ENCODE measurements around the gene APLP2. TPM values are rescaled to one million over a fixed set of nuclear protein-coding genes. Genes with fewer than 3 reads are reported as not detected.

APLP2 gene
- total and polyA plus RNA-seq, 2 donors (not counting 1 experiment from before 2014, with no cell fraction given), result 409 to 508 TPM

DNA sequence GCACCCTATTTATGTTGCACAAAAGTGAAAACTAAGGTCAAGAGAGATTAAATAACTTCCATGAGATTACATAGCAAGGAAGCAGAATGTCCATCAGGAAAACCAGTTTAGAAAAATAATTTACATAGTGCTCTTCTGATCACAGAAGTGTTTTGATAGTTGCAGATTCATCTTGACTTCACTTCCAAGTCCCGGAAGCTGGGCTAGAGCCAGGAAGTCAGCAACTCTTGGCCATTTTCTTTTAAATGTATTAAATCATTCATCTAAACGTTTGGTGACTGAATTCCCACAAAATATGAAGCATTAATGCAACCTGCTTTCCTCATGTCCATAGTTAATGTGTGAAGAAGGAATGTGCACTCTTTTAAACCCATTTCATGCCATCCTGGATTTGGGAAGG is 29.7 kb downstream of the APLP2 start:
- no peak overlapping the region for H3K4me3 ChIP-seq (replicated peaks in 1 of 4; ENCODE audit: control extremely low read depth in 1 of 4, insufficient read depth in 1 of 4, low read depth in 3 of 4, low read length in 4 of 4)
- no peaks in the 10 kb centered on the region for H3K9me3 ChIP-seq (ENCODE audit: control insufficient read depth, insufficient read depth, low read depth, low read length)
- no peak overlapping the region for H2AFZ ChIP-seq (ENCODE audit: low read length)
- H3K79me2 ChIP-seq (ENCODE audit: control insufficient read depth, insufficient read depth, low read length), result peaks cover 27% of the 10 kb centered on the region
- H3K4me2 ChIP-seq (ENCODE audit: extremely low read depth, insufficient read depth, low read length), result no peak overlapping the region
- H3K27me3 ChIP-seq (ENCODE audit: control insufficient read depth, insufficient read depth, low read length), result no peaks in the 10 kb centered on the region
- TF ChIP-seq, protein P1, sequence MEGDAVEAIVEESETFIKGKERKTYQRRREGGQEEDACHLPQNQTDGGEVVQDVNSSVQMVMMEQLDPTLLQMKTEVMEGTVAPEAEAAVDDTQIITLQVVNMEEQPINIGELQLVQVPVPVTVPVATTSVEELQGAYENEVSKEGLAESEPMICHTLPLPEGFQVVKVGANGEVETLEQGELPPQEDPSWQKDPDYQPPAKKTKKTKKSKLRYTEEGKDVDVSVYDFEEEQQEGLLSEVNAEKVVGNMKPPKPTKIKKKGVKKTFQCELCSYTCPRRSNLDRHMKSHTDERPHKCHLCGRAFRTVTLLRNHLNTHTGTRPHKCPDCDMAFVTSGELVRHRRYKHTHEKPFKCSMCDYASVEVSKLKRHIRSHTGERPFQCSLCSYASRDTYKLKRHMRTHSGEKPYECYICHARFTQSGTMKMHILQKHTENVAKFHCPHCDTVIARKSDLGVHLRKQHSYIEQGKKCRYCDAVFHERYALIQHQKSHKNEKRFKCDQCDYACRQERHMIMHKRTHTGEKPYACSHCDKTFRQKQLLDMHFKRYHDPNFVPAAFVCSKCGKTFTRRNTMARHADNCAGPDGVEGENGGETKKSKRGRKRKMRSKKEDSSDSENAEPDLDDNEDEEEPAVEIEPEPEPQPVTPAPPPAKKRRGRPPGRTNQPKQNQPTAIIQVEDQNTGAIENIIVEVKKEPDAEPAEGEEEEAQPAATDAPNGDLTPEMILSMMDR (conservative IDR thresholded peaks at IDR 0.05 in 1 of 2, IDR thresholded peaks at IDR 0.05 in 1 of 2; ENCODE audit: low read depth in 1 of 2, low read length in 2 of 2), result no peak
- H4K20me1 ChIP-seq (ENCODE audit: control insufficient read depth, extremely low read depth, insufficient read depth, low read length), result peaks cover 14% of the 10 kb centered on the region
- peaks cover 6% of the 10 kb centered on the region for H3K4me1 ChIP-seq (ENCODE audit: control insufficient read depth, extremely low read depth, insufficient read depth, low read length)
- H3K9ac ChIP-seq (ENCODE audit: insufficient read depth, low read length), result no peak overlapping the region
- DNase-seq (ENCODE audit: low read depth in 2 of 2), result no peak
- H3K27ac ChIP-seq (ENCODE audit: insufficient read depth, low read length), result no peak overlapping the region
- H3K36me3 ChIP-seq (ENCODE audit: control insufficient read depth, insufficient read depth, low read length), result no peaks in the 10 kb centered on the region

DNA sequence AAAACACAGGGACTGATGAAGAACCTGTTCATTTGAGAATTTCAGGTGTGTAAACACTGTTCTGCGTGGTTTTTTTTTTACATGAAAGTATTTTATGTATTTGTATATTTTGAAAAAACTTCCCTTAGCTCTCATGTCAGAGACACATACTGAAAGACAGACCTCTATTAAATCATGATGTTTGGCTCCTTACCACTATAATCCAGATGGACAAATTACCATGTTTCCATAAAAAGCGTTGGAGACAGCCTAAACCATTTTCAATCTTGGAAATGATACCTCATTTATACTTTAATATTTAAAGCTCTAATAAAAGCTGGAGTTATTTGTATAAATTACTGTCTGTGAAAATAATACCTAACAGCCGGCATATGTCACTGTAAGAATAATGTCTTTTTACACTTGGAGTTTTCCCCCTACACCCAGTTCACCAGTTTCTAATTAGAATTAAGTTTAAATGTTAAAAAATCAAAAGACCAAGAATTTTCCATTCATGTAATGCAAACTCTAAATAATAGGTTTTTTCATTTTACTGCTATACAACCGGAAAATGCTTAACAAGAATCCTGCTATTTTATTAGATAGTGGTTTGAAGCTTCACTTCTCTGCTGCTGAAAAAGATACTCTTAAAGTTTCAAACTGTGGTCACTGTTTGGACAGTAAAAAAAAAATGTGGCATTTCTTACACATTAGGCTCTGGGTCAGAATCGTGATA is 30.8 kb downstream of the APLP2 start:
- H4K20me1 ChIP-seq (ENCODE audit: control insufficient read depth, extremely low read depth, insufficient read depth, low read length), result peaks cover 16% of the 10 kb centered on the region
- no peaks in the 10 kb centered on the region for H3K9me3 ChIP-seq (ENCODE audit: control insufficient read depth, insufficient read depth, low read depth, low read length)
- H3K4me3 ChIP-seq (replicated peaks in 1 of 4; ENCODE audit: control extremely low read depth in 1 of 4, insufficient read depth in 1 of 4, low read depth in 3 of 4, low read length in 4 of 4), result no peak overlapping the region
- TF ChIP-seq, protein P1 (conservative IDR thresholded peaks at IDR 0.05 in 1 of 2, IDR thresholded peaks at IDR 0.05 in 1 of 2; ENCODE audit: low read depth in 1 of 2, low read length in 2 of 2), result no peak
- no peak for TF ChIP-seq EZH2 (IDR thresholded peaks at IDR 0.05; ENCODE audit: low read length, missing control alignments)
- H3K4me1 ChIP-seq (ENCODE audit: control insufficient read depth, extremely low read depth, insufficient read depth, low read length), result peaks cover 6% of the 10 kb centered on the region
- no peak overlapping the region for H3K4me2 ChIP-seq (ENCODE audit: extremely low read depth, insufficient read depth, low read length)
- H3K9ac ChIP-seq (ENCODE audit: insufficient read depth, low read length), result no peak overlapping the region
- no peaks in the 10 kb centered on the region for H3K36me3 ChIP-seq (ENCODE audit: control insufficient read depth, insufficient read depth, low read length)
- H2AFZ ChIP-seq (ENCODE audit: low read length), result no peak overlapping the region
- H3K27me3 ChIP-seq (ENCODE audit: control insufficient read depth, insufficient read depth, low read length), result no peaks in the 10 kb centered on the region
- peaks cover 25% of the 10 kb centered on the region for H3K79me2 ChIP-seq (ENCODE audit: control insufficient read depth, insufficient read depth, low read length)
- no peak overlapping the region for H3K27ac ChIP-seq (ENCODE audit: insufficient read depth, low read length)
- DNase-seq (ENCODE audit: low read depth in 2 of 2), result no peak

DNA sequence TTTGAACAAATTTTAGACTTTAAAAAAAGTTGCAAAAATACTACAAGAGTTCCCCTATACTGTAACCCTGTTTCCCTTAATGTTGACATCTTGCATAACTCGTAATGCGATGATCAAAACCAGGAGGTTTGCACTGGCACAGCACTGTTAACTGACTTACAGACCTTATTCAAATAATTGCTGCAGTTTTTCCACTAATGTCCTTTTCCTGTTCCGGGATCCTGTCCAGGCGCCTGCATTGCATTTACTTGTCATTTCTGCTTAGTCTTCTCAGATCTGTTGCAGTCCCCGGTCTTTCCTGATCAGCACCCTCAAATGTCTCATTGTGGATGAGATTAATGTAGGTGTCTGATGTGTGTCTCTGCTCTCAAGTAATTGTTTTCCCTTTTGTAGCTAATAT is 32.0 kb downstream of the APLP2 start:
- peaks cover 19% of the 10 kb centered on the region for H3K79me2 ChIP-seq (ENCODE audit: control insufficient read depth, insufficient read depth, low read length)
- DNase-seq (ENCODE audit: low read depth in 2 of 2), result no peak
- peaks cover 6% of the 10 kb centered on the region for H3K4me1 ChIP-seq (ENCODE audit: control insufficient read depth, extremely low read depth, insufficient read depth, low read length)
- no peaks in the 10 kb centered on the region for H3K36me3 ChIP-seq (ENCODE audit: control insufficient read depth, insufficient read depth, low read length)
- no peak overlapping the region for H3K27ac ChIP-seq (ENCODE audit: insufficient read depth, low read length)
- H3K4me2 ChIP-seq (ENCODE audit: extremely low read depth, insufficient read depth, low read length), result no peak overlapping the region
- no peak overlapping the region for H3K4me3 ChIP-seq (replicated peaks in 1 of 4; ENCODE audit: control extremely low read depth in 1 of 4, insufficient read depth in 1 of 4, low read depth in 3 of 4, low read length in 4 of 4)
- H3K9ac ChIP-seq (ENCODE audit: insufficient read depth, low read length), result no peak overlapping the region
- H3K27me3 ChIP-seq (ENCODE audit: control insufficient read depth, insufficient read depth, low read length), result no peaks in the 10 kb centered on the region
- no peak for TF ChIP-seq EZH2 (IDR thresholded peaks at IDR 0.05; ENCODE audit: low read length, missing control alignments)
- TF ChIP-seq, protein P1 (conservative IDR thresholded peaks at IDR 0.05 in 1 of 2, IDR thresholded peaks at IDR 0.05 in 1 of 2; ENCODE audit: low read depth in 1 of 2, low read length in 2 of 2), result no peak
- H4K20me1 ChIP-seq (ENCODE audit: control insufficient read depth, extremely low read depth, insufficient read depth, low read length), result peaks cover 14% of the 10 kb centered on the region
- no peaks in the 10 kb centered on the region for H3K9me3 ChIP-seq (ENCODE audit: control insufficient read depth, insufficient read depth, low read depth, low read length)
- no peak overlapping the region for H2AFZ ChIP-seq (ENCODE audit: low read length)
